Measurements from ENCODE around the gene NT5E. TPM values are rescaled to one million over a fixed set of nuclear protein-coding genes. Genes with fewer than 3 reads are reported as not detected.
"Not testable (repeated sequence)": the region's sequence is repeated elsewhere in the genome, so short reads cannot be mapped to it uniquely, and the experiment has no call there.

Gene NT5E
- total RNA-seq, 1 donor from 2014 or later: 8.2 TPM

DNA sequence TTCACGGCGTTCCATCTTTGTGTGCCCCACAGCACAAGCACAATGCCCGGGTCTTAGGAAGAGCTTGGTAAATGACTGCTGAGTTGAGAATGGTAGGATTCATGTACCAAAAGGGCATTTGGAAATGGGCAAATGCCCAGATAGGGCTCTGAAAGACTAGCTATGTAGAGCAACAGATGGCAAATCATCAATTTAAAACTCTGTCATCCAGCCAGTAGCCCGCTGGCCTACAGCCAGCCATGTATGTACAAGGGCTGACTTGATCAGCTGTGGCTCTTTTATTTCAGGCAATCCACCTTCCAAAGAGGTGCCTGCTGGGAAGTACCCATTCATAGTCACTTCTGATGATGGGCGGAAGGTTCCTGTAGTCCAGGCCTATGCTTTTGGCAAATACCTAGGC is 35.1 kb downstream of the NT5E start:
- DNase-seq (ENCODE audit: low spot score in 2 of 2) (no peak), FAIRE-seq (no peak)

DNA sequence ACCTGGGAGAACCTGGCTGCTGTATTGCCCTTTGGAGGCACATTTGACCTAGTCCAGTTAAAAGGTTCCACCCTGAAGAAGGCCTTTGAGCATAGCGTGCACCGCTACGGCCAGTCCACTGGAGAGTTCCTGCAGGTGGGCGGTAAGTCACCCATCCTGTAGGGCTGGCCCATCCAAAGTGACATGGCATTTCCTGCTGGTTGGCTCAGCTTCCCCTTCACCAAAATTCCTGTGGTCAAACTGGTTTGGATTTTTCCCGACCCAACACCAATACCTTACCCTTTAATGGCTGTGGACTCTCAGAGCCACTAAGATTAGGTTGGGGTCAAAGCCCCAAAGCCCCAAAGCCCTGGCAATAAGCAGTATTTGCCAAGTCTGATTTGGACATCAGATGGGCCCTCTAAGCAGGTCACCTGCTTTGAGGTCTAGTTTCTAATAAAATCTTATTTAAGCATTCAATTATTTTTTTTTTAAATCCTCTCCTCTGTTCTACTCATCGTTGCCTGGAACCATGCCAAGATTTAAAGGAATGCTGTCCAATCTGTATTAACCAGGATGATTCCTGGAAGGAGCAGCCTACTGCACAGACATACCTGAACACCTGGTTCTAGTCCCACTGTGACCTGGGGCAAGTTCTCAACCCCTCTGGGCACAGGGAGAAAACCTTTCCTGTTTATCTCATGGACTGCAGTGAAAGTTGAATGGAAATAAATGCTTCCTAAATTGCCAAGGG is 40.8 kb downstream of the NT5E start:
- FAIRE-seq: no peak
- no peak for DNase-seq (ENCODE audit: low spot score in 2 of 2)

DNA sequence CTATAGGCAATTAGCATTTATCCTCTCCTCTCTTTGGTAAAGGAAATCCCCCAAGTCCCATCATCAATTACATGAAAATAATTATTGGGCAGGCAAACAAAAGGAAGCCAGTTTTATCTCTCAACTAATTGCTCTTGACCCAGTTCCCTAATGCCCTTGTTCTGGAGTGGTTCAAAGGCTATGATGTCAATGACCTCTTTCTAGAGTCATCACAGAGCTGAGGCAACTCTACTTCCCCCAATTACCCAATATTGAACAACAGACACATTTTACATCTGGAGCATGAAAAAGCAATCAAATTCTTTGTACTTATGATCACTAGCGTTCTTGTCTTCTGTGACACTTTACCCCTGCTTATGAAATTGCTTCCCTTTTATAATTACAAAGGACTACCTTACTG is 43.5 kb downstream of the NT5E start:
- FAIRE-seq (no peak), DNase-seq (ENCODE audit: low spot score in 2 of 2) (no peak)

DNA sequence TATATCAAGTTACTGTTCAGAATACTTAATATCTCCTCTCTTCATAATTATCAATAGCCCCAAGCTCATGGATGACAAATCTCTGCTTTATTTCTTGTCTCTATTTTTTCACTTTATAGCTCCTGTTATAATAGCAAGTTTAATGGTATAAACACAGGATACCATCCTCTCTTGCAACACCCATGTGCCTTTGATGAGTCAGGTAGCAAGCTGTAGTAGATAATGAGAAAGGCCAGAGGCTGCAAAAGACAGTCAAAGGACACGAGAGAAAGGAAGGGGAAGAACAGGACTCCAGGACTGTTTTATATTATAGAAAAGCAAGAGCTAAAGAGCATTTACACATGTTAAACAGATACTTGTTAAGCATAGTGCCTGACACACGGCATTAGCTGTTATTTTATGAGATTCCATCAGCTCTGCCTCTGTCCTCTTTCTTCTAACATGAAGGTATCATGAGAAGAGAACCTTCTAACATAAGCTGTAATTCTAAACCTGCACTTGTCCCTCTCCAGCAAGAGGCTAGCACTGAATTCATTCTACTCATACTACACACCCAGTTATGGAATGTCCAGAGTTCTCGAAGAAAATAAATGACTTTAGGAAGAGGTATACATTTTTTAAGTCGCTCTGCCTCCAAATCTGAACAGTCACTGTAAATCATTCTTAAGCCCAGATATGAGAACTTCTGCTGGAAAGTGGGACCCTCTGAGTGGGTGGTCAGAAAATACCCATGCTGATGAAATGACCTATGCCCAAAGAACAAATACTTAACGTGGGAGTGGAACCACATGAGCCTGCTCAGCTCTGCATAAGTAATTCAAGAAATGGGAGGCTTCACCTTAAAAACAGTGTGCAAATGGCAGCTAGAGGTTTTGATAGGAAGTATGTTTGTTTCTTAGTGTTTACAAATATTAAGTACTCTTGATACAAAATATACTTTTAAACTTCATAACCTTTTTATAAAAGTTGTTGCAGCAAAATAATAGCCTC is 45.0 kb downstream of the NT5E start:
- no peak for DNase-seq (ENCODE audit: low spot score in 2 of 2)
- no peak for FAIRE-seq

DNA sequence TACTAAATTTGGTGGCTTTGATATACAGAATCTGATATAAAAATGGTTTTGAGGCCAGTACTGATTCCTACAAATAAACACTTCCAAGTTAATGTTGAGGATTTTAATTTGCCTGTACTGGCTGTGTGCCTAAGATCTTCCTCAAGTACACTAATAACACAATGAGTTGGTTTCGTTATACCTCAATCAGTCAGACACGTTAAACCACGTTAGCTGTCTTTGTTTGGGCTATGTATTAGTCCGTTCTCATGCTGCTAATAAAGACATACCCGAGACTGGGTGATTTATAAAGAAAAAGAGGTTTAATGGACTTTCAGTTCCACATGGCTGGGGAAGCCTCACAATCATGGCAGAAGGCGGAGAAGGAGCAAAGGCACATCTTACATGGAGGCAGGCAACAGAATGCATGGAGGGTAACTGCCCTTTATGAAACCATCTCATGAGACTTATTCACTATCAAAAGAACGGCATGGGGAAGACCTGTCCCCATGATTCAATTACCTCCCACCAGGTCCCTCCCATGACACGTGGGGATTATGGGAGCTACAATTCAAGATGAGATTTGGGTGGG is 46.2 kb downstream of the NT5E start:
- FAIRE-seq (no peak), DNase-seq (ENCODE audit: low spot score in 2 of 2) (no peak)

DNA sequence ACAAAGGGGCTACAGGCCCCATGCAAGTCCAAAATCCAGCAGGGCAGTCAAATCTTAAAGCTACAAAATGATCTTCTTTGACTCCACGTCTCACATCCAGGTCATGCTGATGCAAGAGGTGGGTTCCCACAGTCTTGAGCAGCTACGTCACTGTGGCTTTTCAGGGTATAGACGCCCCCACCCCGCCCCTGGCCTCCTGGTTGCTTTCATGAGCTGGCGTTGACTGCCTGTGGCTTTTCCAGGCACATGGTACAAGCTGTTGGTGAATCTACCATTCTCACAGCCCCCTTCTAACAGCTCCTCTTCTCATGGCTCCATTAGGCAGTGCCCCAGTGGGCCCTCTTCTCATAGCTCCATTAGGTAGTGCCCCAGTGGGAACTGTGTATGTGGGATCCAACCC is 47.0 kb downstream of the NT5E start:
- FAIRE-seq (no peak), DNase-seq (ENCODE audit: low spot score in 2 of 2) (no peak)

DNA sequence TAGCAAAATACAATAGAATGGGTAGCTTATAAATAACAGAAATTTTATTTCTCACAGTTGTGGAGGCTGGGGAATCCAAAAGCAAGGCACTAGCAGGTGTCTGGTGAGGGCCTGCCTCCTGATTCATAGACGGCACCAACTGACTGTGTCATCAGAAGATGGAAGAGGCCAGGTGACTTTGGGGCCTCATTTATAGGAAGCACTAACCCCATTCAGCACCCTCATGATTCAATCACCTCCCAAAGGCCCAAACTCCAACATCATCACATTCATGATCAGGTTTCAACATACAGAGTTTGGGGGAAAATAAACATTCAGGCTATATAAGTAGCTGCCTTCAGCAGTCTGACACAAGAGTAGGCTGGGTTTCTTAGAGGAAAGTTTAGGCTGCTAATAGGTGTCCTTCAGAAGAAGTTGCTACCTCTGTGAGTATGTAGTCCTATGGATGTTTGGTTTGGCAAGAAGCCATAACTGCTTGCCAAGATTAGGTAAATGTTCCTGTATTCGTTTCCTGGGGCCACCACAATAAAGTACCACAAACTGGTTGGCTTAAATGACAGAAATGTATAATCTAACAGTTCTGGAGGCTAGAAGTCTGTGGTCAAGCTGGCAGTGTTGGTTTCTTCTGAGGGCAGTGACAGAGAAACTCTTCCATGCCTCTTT is 48.8 kb downstream of the NT5E start:
- FAIRE-seq (no peak), DNase-seq (ENCODE audit: low spot score in 2 of 2) (no peak)

DNA sequence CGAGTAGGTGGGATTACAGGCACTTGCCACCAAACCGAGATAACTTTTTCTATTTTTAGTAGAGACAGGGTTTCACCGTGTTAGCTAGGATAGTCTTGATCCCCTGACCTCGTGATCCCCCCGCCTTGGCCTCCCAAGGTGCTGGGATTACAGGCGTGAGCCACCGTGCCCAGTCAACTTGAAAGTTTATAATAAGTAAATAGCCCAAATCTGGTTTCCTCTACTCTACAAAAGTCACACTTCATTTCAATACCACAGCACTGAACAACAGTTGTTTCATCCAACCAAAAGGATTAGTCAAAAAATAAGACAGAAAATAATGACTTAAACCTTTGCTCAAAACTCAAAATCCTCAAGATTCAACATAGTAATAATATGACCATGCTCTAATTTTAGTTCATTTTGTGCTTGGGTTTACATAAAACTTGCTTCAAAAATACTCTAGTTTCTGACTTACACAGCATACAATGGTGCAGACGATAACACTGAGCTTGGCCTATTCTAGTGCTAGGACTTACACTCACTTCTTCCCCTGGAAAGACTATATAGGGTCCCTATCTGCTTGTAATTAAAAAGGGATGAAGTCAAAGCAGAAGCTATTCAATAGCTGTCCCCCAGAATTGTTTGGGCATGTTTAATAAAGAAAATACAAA is 56.7 kb downstream of the NT5E start:
- no peak for DNase-seq (ENCODE audit: low spot score in 2 of 2)
- no peak for FAIRE-seq

DNA sequence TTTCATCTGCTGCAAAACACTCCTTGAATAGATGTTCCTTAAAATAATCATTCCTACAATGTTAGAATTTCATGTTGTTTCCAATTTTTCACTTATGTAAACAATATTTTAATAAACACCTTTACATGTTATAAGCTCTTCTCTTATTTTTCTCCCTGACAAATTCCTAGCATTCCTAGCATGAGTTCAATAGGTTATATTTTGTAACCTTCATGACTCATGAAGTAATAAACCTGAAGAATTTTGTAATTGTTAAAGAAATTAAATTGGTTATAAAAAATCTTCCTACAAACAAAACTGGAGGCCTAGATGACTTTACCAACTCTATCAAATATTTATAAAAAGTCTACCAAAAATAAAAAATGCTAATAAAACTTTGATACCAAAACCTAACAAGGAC is 66.3 kb downstream of the NT5E start:
- no peak for FAIRE-seq
- no peak for DNase-seq (ENCODE audit: low spot score in 2 of 2)

DNA sequence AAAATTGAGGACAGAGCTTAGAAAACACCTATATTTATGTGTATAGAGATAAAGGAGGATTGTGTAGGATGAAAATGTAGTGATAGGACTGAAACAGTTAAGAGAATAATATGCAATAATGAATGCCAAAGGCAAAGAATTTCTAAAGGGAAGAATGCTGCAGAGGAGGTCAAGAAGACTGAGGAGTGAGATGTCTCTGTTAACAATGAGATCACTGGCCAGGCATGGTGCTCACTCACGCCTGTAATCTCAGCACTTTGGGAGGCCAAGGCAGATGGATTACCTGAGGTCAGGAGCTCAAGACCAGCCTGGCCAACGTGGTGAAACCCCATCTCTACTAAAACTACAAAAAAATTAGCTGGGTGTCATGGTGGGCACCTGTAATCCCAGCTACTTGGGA is 74.4 kb downstream of the NT5E start:
- not testable (repeated sequence) for DNase-seq (ENCODE audit: low spot score in 2 of 2); FAIRE-seq

DNA sequence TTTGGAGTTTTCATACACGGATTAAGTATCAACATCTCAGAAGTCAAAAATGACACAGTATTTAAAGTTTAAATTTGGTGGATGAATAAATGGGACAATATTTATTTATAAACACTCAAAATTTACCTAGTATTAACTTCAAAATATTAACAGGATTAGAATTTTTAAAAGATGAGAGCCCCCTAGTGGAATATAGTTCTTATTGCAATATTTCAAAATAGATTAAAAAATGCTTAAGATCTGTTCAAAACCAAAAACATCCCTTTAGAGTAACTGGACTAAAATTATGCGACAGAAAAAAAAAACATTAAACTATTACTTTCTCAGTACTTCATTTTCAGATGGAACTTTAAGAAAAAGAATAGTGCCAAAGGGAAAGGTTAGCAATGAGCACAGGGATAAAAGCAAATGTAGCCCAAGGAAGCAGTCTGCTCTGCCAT is 87.2 kb downstream of the NT5E start:
- DNase-seq (ENCODE audit: low spot score in 2 of 2) (peak in 1 of 2 donors; percentile 2), FAIRE-seq (peak; percentile 93)

DNA sequence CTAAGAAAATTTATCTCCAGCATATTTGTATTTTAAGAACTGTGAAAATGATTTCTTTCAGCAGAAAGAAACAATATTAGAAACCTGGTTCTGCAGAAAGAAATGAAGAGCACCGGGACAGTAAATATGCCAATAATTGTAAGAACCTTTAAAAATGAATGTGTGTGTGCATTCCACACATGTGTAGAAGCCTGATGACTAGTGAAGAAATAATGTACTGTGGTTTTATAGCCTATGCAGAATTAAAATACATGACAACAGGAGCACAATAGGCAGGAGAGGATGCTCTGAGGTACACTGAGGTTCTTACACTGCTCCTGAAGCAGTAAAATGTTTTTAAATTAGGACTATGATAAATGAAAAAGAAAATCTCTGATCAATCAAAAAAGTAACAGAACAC is 94.9 kb downstream of the NT5E start:
- FAIRE-seq: no peak
- no peak for DNase-seq (ENCODE audit: low spot score in 2 of 2)

Other genes with a start within 250 kb of the NT5E start
- 291 TPM for gene SNX14, start 143.8 kb downstream of the NT5E start, total RNA-seq
- gene SYNCRIP, start 192.8 kb downstream of the NT5E start, total RNA-seq: 88.5 TPM